ENCODE measurements around the gene ATP1B4. TPM values are rescaled to one million over a fixed set of nuclear protein-coding genes. Genes with fewer than 3 reads are reported as not detected.

Gene ATP1B4
- total and polyA plus RNA-seq, 9 of the 15 experiments (the other 6 are each of a cell fraction or from before 2014, with no cell fraction given), result 0.04 to 0.18 TPM; not detected in 7

Other genes with a start within 250 kb of the ATP1B4 start
- gene RHOXF1, start 246.2 kb upstream of the ATP1B4 start, total RNA-seq (2014; rRNA removed), result not detected in 2 replicates
- gene RHOXF1, start 246.2 kb upstream of the ATP1B4 start, total RNA-seq (2014; rRNA removed; fragmentation: Illumina TruSeq; extraction: Trizol), result not detected in 2 replicates
- gene RHOXF1, start 246.2 kb upstream of the ATP1B4 start, total RNA-seq (2015; rRNA removed; fragmentation: Illumina TruSeq; extraction: Trizol), result not detected in 2 replicates
- gene RHOXF1, start 246.2 kb upstream of the ATP1B4 start, total RNA-seq (2021), result not detected in 2 replicates
- not detected in 2 replicates for gene RHOXF1, start 246.2 kb upstream of the ATP1B4 start, polyA plus RNA-seq (2011; rRNA removed)
- gene RHOXF1, start 246.2 kb upstream of the ATP1B4 start, polyA plus RNA-seq (2014; fragmentation: Illumina TruSeq; extraction: Trizol), result not detected in 2 replicates
- gene RHOXF1, start 246.2 kb upstream of the ATP1B4 start, polyA plus RNA-seq (2014; fragmentation: Nextera tagmentation; extraction: Ambion mirVana), result not detected
- 0.17 TPM in 1 of 2 replicates, not detected in the other for gene RHOXF1, start 246.2 kb upstream of the ATP1B4 start, polyA plus RNA-seq (2014; rRNA removed)
- gene RHOXF2, start 203.5 kb upstream of the ATP1B4 start, total RNA-seq (2014; rRNA removed), result 157 and 182 TPM in 2 replicates
- gene RHOXF2, start 203.5 kb upstream of the ATP1B4 start, total RNA-seq (2014; rRNA removed; fragmentation: Illumina TruSeq; extraction: Trizol), result 98.1 and 110 TPM in 2 replicates
- gene RHOXF2, start 203.5 kb upstream of the ATP1B4 start, total RNA-seq (2015; rRNA removed; fragmentation: Illumina TruSeq; extraction: Trizol), result 137 and 141 TPM in 2 replicates
- 120 and 121 TPM in 2 replicates for gene RHOXF2, start 203.5 kb upstream of the ATP1B4 start, total RNA-seq (2021)
- 159 and 253 TPM in 2 replicates for gene RHOXF2, start 203.5 kb upstream of the ATP1B4 start, polyA plus RNA-seq (2011; rRNA removed)
- 182 and 200 TPM in 2 replicates for gene RHOXF2, start 203.5 kb upstream of the ATP1B4 start, polyA plus RNA-seq (2014; fragmentation: Illumina TruSeq; extraction: Trizol)
- gene RHOXF2, start 203.5 kb upstream of the ATP1B4 start, polyA plus RNA-seq (2014; fragmentation: Nextera tagmentation; extraction: Ambion mirVana), result 10 to 100 TPM; 36.0 to 69.6 TPM
- 173 and 179 TPM in 2 replicates for gene RHOXF2, start 203.5 kb upstream of the ATP1B4 start, polyA plus RNA-seq (2014; rRNA removed)
- gene ZBTB33, start 111.3 kb upstream of the ATP1B4 start, total RNA-seq (2014; rRNA removed), result 12.4 and 13.0 TPM in 2 replicates
- gene ZBTB33, start 111.3 kb upstream of the ATP1B4 start, total RNA-seq (2014; rRNA removed; fragmentation: Illumina TruSeq; extraction: Trizol), result 29.8 and 30.4 TPM in 2 replicates
- 25.3 and 28.2 TPM in 2 replicates for gene ZBTB33, start 111.3 kb upstream of the ATP1B4 start, total RNA-seq (2015; rRNA removed; fragmentation: Illumina TruSeq; extraction: Trizol)
- 20.7 and 21.3 TPM in 2 replicates for gene ZBTB33, start 111.3 kb upstream of the ATP1B4 start, total RNA-seq (2021)
- gene ZBTB33, start 111.3 kb upstream of the ATP1B4 start, polyA plus RNA-seq (2011; rRNA removed), result 13.8 and 15.6 TPM in 2 replicates
- gene ZBTB33, start 111.3 kb upstream of the ATP1B4 start, polyA plus RNA-seq (2014; fragmentation: Illumina TruSeq; extraction: Trizol), result 19.2 and 22.9 TPM in 2 replicates
- 1 to 10 TPM; 5.6 to 9.1 TPM for gene ZBTB33, start 111.3 kb upstream of the ATP1B4 start, polyA plus RNA-seq (2014; fragmentation: Nextera tagmentation; extraction: Ambion mirVana)
- gene ZBTB33, start 111.3 kb upstream of the ATP1B4 start, polyA plus RNA-seq (2014; rRNA removed), result 11.3 and 12.6 TPM in 2 replicates
- gene TMEM255A, start 50.6 kb upstream of the ATP1B4 start, total RNA-seq (2014; rRNA removed), result not detected in 2 replicates
- gene TMEM255A, start 50.6 kb upstream of the ATP1B4 start, total RNA-seq (2014; rRNA removed; fragmentation: Illumina TruSeq; extraction: Trizol), result not detected in 2 replicates
- not detected in 2 replicates for gene TMEM255A, start 50.6 kb upstream of the ATP1B4 start, total RNA-seq (2015; rRNA removed; fragmentation: Illumina TruSeq; extraction: Trizol)
- gene TMEM255A, start 50.6 kb upstream of the ATP1B4 start, total RNA-seq (2021), result not detected in 2 replicates
- not detected in 2 replicates for gene TMEM255A, start 50.6 kb upstream of the ATP1B4 start, polyA plus RNA-seq (2011; rRNA removed)
- gene TMEM255A, start 50.6 kb upstream of the ATP1B4 start, polyA plus RNA-seq (2014; fragmentation: Illumina TruSeq; extraction: Trizol), result not detected in 2 replicates
- under 1 TPM in 1 of 2 experiments, not detected in 1; 0.01 TPM for gene TMEM255A, start 50.6 kb upstream of the ATP1B4 start, polyA plus RNA-seq (2014; fragmentation: Nextera tagmentation; extraction: Ambion mirVana)
- gene TMEM255A, start 50.6 kb upstream of the ATP1B4 start, polyA plus RNA-seq (2014; rRNA removed), result not detected in 2 replicates
- gene LAMP2, start 107.2 kb downstream of the ATP1B4 start, total RNA-seq (2014; rRNA removed), result 22.3 and 24.2 TPM in 2 replicates
- gene LAMP2, start 107.2 kb downstream of the ATP1B4 start, total RNA-seq (2014; rRNA removed; fragmentation: Illumina TruSeq; extraction: Trizol), result 52.7 and 61.3 TPM in 2 replicates
- gene LAMP2, start 107.2 kb downstream of the ATP1B4 start, total RNA-seq (2015; rRNA removed; fragmentation: Illumina TruSeq; extraction: Trizol), result 75.2 and 77.7 TPM in 2 replicates
- 41.8 and 43.3 TPM in 2 replicates for gene LAMP2, start 107.2 kb downstream of the ATP1B4 start, total RNA-seq (2021)
- gene LAMP2, start 107.2 kb downstream of the ATP1B4 start, polyA plus RNA-seq (2011; rRNA removed), result 50.6 and 53.8 TPM in 2 replicates
- gene LAMP2, start 107.2 kb downstream of the ATP1B4 start, polyA plus RNA-seq (2014; fragmentation: Illumina TruSeq; extraction: Trizol), result 61.0 and 62.1 TPM in 2 replicates
- gene LAMP2, start 107.2 kb downstream of the ATP1B4 start, polyA plus RNA-seq (2014; fragmentation: Nextera tagmentation; extraction: Ambion mirVana), result 10 to 100 TPM; 47.7 to 48.6 TPM
- 30.7 and 32.9 TPM in 2 replicates for gene LAMP2, start 107.2 kb downstream of the ATP1B4 start, polyA plus RNA-seq (2014; rRNA removed)
- gene CUL4B, start 198.9 kb downstream of the ATP1B4 start, total RNA-seq (2014; rRNA removed), result 14.7 and 15.0 TPM in 2 replicates
- 41.5 and 49.0 TPM in 2 replicates for gene CUL4B, start 198.9 kb downstream of the ATP1B4 start, total RNA-seq (2014; rRNA removed; fragmentation: Illumina TruSeq; extraction: Trizol)
- gene CUL4B, start 198.9 kb downstream of the ATP1B4 start, total RNA-seq (2015; rRNA removed; fragmentation: Illumina TruSeq; extraction: Trizol), result 35.4 and 37.5 TPM in 2 replicates
- gene CUL4B, start 198.9 kb downstream of the ATP1B4 start, total RNA-seq (2021), result 40.9 and 43.2 TPM in 2 replicates
- gene CUL4B, start 198.9 kb downstream of the ATP1B4 start, polyA plus RNA-seq (2011; rRNA removed), result 41.7 and 51.7 TPM in 2 replicates
- 33.9 and 39.0 TPM in 2 replicates for gene CUL4B, start 198.9 kb downstream of the ATP1B4 start, polyA plus RNA-seq (2014; fragmentation: Illumina TruSeq; extraction: Trizol)
- gene CUL4B, start 198.9 kb downstream of the ATP1B4 start, polyA plus RNA-seq (2014; fragmentation: Nextera tagmentation; extraction: Ambion mirVana), result 10 to 100 TPM; 15.5 to 23.6 TPM
- gene CUL4B, start 198.9 kb downstream of the ATP1B4 start, polyA plus RNA-seq (2014; rRNA removed), result 25.8 and 33.5 TPM in 2 replicates
- 64.9 and 65.3 TPM in 2 replicates for gene MCTS1, start 242.0 kb downstream of the ATP1B4 start, total RNA-seq (2014; rRNA removed)
- gene MCTS1, start 242.0 kb downstream of the ATP1B4 start, total RNA-seq (2014; rRNA removed; fragmentation: Illumina TruSeq; extraction: Trizol), result 153 and 171 TPM in 2 replicates
- 140 and 152 TPM in 2 replicates for gene MCTS1, start 242.0 kb downstream of the ATP1B4 start, total RNA-seq (2015; rRNA removed; fragmentation: Illumina TruSeq; extraction: Trizol)
- gene MCTS1, start 242.0 kb downstream of the ATP1B4 start, total RNA-seq (2021), result 101 and 114 TPM in 2 replicates
- 149 and 204 TPM in 2 replicates for gene MCTS1, start 242.0 kb downstream of the ATP1B4 start, polyA plus RNA-seq (2011; rRNA removed)
- 145 and 148 TPM in 2 replicates for gene MCTS1, start 242.0 kb downstream of the ATP1B4 start, polyA plus RNA-seq (2014; fragmentation: Illumina TruSeq; extraction: Trizol)
- 100 to 1,000 TPM; 270 to 300 TPM for gene MCTS1, start 242.0 kb downstream of the ATP1B4 start, polyA plus RNA-seq (2014; fragmentation: Nextera tagmentation; extraction: Ambion mirVana)
- 117 and 120 TPM in 2 replicates for gene MCTS1, start 242.0 kb downstream of the ATP1B4 start, polyA plus RNA-seq (2014; rRNA removed)